Measurements from ENCODE around the gene CD36. TPM values are rescaled to one million over a fixed set of nuclear protein-coding genes. Genes with fewer than 3 reads are reported as not detected.

CD36 gene
- total RNA-seq, 1 experiment from 2014 or later = 0.12 TPM

- peaks cover 11% of the 10 kb centered on the region for H3K4me1 Mint-ChIP-seq (ENCODE audit: insufficient read depth, unreplicated experiment)
- no peaks in the 10 kb centered on the region for H3K36me3 Mint-ChIP-seq (ENCODE audit: insufficient read depth, unreplicated experiment)
- H3K9me3 Mint-ChIP-seq (ENCODE audit: unreplicated experiment) = no peaks in the 10 kb centered on the region
- no peak overlapping the region for H3K4me3 Mint-ChIP-seq (ENCODE audit: unreplicated experiment)
- TF ChIP-seq CTCF (IDR thresholded peaks at IDR 0.05; ENCODE audit: unreplicated experiment) = no peak
- intact Hi-C loops (cut with micrococcal nuclease) = no loop called here
- POLR2A ChIA-PET = interaction anchor here (1.1 kb wide), 1 partner anchor 12 kb away, joined by 8 read pairs; no protein-coding TSS in a partner anchor
- H3K27me3 Mint-ChIP-seq (ENCODE audit: insufficient read depth, unreplicated experiment) = no peaks in the 10 kb centered on the region
- no TSS peak for BruUV-seq (replicated peaks)
- H3K27ac Mint-ChIP-seq (ENCODE audit: low read depth, unreplicated experiment) = no peak overlapping the region
- CTCF ChIA-PET = interaction anchor here (0.7 to 1.1 kb wide), 2 partner anchors 24 to 217 kb away, joined by 3 read pairs; no protein-coding TSS in a partner anchor
- DNase-seq (ENCODE audit: unreplicated experiment) = no peak
Measured at GRCh38 chr7:80646083-80646865, 7.8 kb downstream of the CD36 start.

- ChIA-PET CTCF (interaction anchor here (1.1 kb wide), 1 partner anchor 219 kb away, joined by 3 read pairs; no protein-coding TSS in a partner anchor), POLR2A (interaction anchor here (1.1 kb wide), 1 partner anchor 13 kb away, joined by 8 read pairs; no protein-coding TSS in a partner anchor)
- no peak for DNase-seq (ENCODE audit: unreplicated experiment)
- H3K36me3 Mint-ChIP-seq (ENCODE audit: insufficient read depth, unreplicated experiment) = no peaks in the 10 kb centered on the region
- H3K27ac Mint-ChIP-seq (ENCODE audit: low read depth, unreplicated experiment) = no peak overlapping the region
- H3K27me3 Mint-ChIP-seq (ENCODE audit: insufficient read depth, unreplicated experiment) = no peaks in the 10 kb centered on the region
- no peak for TF ChIP-seq CTCF (IDR thresholded peaks at IDR 0.05; ENCODE audit: unreplicated experiment)
- BruUV-seq (replicated peaks) = no TSS peak
- H3K9me3 Mint-ChIP-seq (ENCODE audit: unreplicated experiment) = no peaks in the 10 kb centered on the region
- peaks cover 11% of the 10 kb centered on the region for H3K4me1 Mint-ChIP-seq (ENCODE audit: insufficient read depth, unreplicated experiment)
- H3K4me3 Mint-ChIP-seq (ENCODE audit: unreplicated experiment) = no peak overlapping the region
- intact Hi-C loops (cut with micrococcal nuclease) = no loop called here
Measured at GRCh38 chr7:80647436-80647835, 9.0 kb downstream of the CD36 start.

- intact Hi-C loops (cut with micrococcal nuclease) = no loop called here
- Mint-ChIP-seq H3K4me1 (ENCODE audit: insufficient read depth, unreplicated experiment) (peaks cover 11% of the 10 kb centered on the region), H3K27me3 (ENCODE audit: insufficient read depth, unreplicated experiment) (no peaks in the 10 kb centered on the region), H3K9me3 (ENCODE audit: unreplicated experiment) (no peaks in the 10 kb centered on the region), H3K27ac (ENCODE audit: low read depth, unreplicated experiment) (no peak overlapping the region), H3K36me3 (ENCODE audit: insufficient read depth, unreplicated experiment) (no peaks in the 10 kb centered on the region), H3K4me3 (ENCODE audit: unreplicated experiment) (no peak overlapping the region)
- ChIA-PET POLR2A (interaction anchor here (0.6 kb wide), 1 partner anchor 9 kb away, joined by 3 read pairs; no protein-coding TSS in a partner anchor), CTCF (no interaction called here)
- no TSS peak for BruUV-seq (replicated peaks)
- DNase-seq (ENCODE audit: unreplicated experiment) = no peak
- no peak for TF ChIP-seq CTCF (IDR thresholded peaks at IDR 0.05; ENCODE audit: unreplicated experiment)
Measured at GRCh38 chr7:80648031-80648600, 9.7 kb downstream of the CD36 start.

- no peak overlapping the region for H3K4me3 Mint-ChIP-seq (ENCODE audit: unreplicated experiment)
- ChIA-PET CTCF (interaction anchor here (0.6 kb wide), 1 partner anchor 215 kb away, joined by 3 read pairs; no protein-coding TSS in a partner anchor), POLR2A (interaction anchor here (0.6 kb wide), 1 partner anchor 10 kb away, joined by 3 read pairs; no protein-coding TSS in a partner anchor)
- no peak for TF ChIP-seq CTCF (IDR thresholded peaks at IDR 0.05; ENCODE audit: unreplicated experiment)
- no peaks in the 10 kb centered on the region for H3K36me3 Mint-ChIP-seq (ENCODE audit: insufficient read depth, unreplicated experiment)
- intact Hi-C loops (cut with micrococcal nuclease) = no loop called here
- no peak overlapping the region for H3K27ac Mint-ChIP-seq (ENCODE audit: low read depth, unreplicated experiment)
- peaks cover 11% of the 10 kb centered on the region for H3K4me1 Mint-ChIP-seq (ENCODE audit: insufficient read depth, unreplicated experiment)
- no TSS peak for BruUV-seq (replicated peaks)
- no peaks in the 10 kb centered on the region for H3K27me3 Mint-ChIP-seq (ENCODE audit: insufficient read depth, unreplicated experiment)
- no peak for DNase-seq (ENCODE audit: unreplicated experiment)
- H3K9me3 Mint-ChIP-seq (ENCODE audit: unreplicated experiment) = no peaks in the 10 kb centered on the region
Measured at GRCh38 chr7:80649011-80649410, 10.6 kb downstream of the CD36 start.

All from MCF 10A (cell line).